Fibroblast of lung (primary cell): ENCODE data around the gene MVP.
A peak's percentile ranks its signal among the peaks of the same experiment; 100 is the strongest.

Source experiments
- CTCF ChIP-seq, 2 donors: IDR thresholded peaks in 1 of 2; conservative IDR thresholded peaks in 1 of 2; 1 replicate in 1 of 2; 2 replicates in 1 of 2; pipeline ENCODE4 v1.5.1; 2011 to 2012; ENCODE audit warnings: low read length in 2 of 2, control low read depth in 1 of 2, inconsistent platforms in 1 of 2, low read depth in 1 of 2, mild to moderate bottlenecking in 1 of 2
- EZH2 ChIP-seq: IDR thresholded peaks from 2 replicates; pipeline ENCODE4 v1.5.1; 2012; ENCODE audit warnings: low read length, control low read depth, mild to moderate bottlenecking; ENCODE audit errors: missing control alignments

GRCh38 chr16:29862383-29862883 is 42.2 kb downstream of the MVP start:
- peak; percentile 6 to 20 for TF ChIP-seq CTCF (conservative IDR thresholded peaks at IDR 0.05 in 1 of 2, IDR thresholded peaks at IDR 0.05 in 1 of 2; ENCODE audit: low read depth in 1 of 2, low read length in 2 of 2)
- TF ChIP-seq EZH2: no peak
